Mesendoderm (in vitro differentiated cells): ENCODE data around the gene PSMG4.

ENCODE experiments used
- DNase-seq: peaks from one replicate; pipeline ENCODE4 v3.0.0; 2013
- H2AK5ac ChIP-seq: 2 replicates; pipeline ENCODE4 v1.6.1; 2013; ENCODE audit warnings: low read length, inconsistent platforms
- H2BK120ac ChIP-seq: 2 replicates; pipeline ENCODE4 v1.6.1; 2013; ENCODE audit warnings: low read depth, mild to moderate bottlenecking, low read length, moderate library complexity, mixed read lengths
- H2BK15ac ChIP-seq: replicated peaks from 2 replicates; pipeline ENCODE4 v1.6.1; 2013; ENCODE audit warnings: low read depth, mild to moderate bottlenecking, moderate library complexity
- H2BK5ac ChIP-seq: 2 replicates; pipeline ENCODE4 v1.6.1; 2013; ENCODE audit warnings: low read length, inconsistent platforms
- H3K18ac ChIP-seq: 2 replicates; pipeline ENCODE4 v1.6.1; 2013; ENCODE audit warnings: mild to moderate bottlenecking, low read length, mixed read lengths
- H3K23ac ChIP-seq: one replicate; pipeline ENCODE4 v1.6.1; 2013; ENCODE audit warnings: low read length
- H3K27ac ChIP-seq: 2 replicates; pipeline ENCODE4 v1.5.1; 2013; ENCODE audit warnings: low read depth, mild to moderate bottlenecking, inconsistent platforms, low read length, moderate library complexity
- H3K27me3 ChIP-seq: 2 replicates; pipeline ENCODE4 v1.6.1; 2013; ENCODE audit warnings: low read length, control low read depth, mild to moderate bottlenecking, inconsistent platforms; ENCODE audit not compliant: insufficient read depth, poor library complexity
- H3K36me3 ChIP-seq: 2 replicates; pipeline ENCODE4 v1.6.1; 2013; ENCODE audit warnings: low read length, inconsistent platforms; ENCODE audit not compliant: control insufficient read depth, insufficient read depth
- H3K4ac ChIP-seq: one replicate; pipeline ENCODE4 v1.6.1; 2013; ENCODE audit warnings: low read depth, mild to moderate bottlenecking, low read length, moderate library complexity
- H3K4me1 ChIP-seq: 2 replicates; pipeline ENCODE4 v1.6.1; 2013; ENCODE audit warnings: low read depth, low read length, inconsistent platforms; ENCODE audit not compliant: control insufficient read depth
- H3K4me2 ChIP-seq: 2 replicates; pipeline ENCODE4 v1.6.1; 2013; ENCODE audit warnings: low read length
- H3K4me3 ChIP-seq: 2 replicates; pipeline ENCODE4 v1.5.1; 2013; ENCODE audit warnings: mild to moderate bottlenecking, low read length
- H3K56ac ChIP-seq: one replicate; pipeline ENCODE4 v1.6.1; 2013; ENCODE audit warnings: low read length
- H3K79me1 ChIP-seq: 2 replicates; pipeline ENCODE4 v1.6.1; 2013; ENCODE audit warnings: low read length, inconsistent platforms
- H3K79me2 ChIP-seq: 2 replicates; pipeline ENCODE4 v1.6.1; 2013; ENCODE audit warnings: mild to moderate bottlenecking, low read length; ENCODE audit not compliant: control insufficient read depth, insufficient read depth
- H3K9ac ChIP-seq: 2 replicates; pipeline ENCODE4 v1.6.1; 2013; ENCODE audit warnings: low read length, inconsistent platforms
- H4K5ac ChIP-seq: one replicate; pipeline ENCODE4 v1.6.1; 2013; ENCODE audit warnings: low read length
- H4K8ac ChIP-seq: one replicate; pipeline ENCODE4 v1.6.1; 2013; ENCODE audit warnings: low read depth, mild to moderate bottlenecking, control low read depth, low read length, moderate library complexity
- WGBS: extraction: QIAGEN DNeasy Blood & Tissue Kit; methylation state at CpG from one replicate; pipeline ENCODE4 v1.1.7; 2013; ENCODE audit warnings: low lambda C conversion rate, missing lambda C conversion rate; ENCODE audit not compliant: insufficient coverage; ENCODE audit errors: extremely low coverage; 5-methylcytosine and 5-hydroxymethylcytosine counted together

Gene PSMG4

GRCh38 chr6:3263096-3263495 lies 4.3 kb downstream of the PSMG4 start:
- no peak for DNase-seq
- no peak overlapping the region for H3K9ac ChIP-seq
- H3K79me2 ChIP-seq, result peaks cover 64% of the 10 kb centered on the region

GRCh38 chr6:3264356-3264755 lies 5.6 kb downstream of the PSMG4 start:
- no peak overlapping the region for H3K23ac ChIP-seq

More at GRCh38 chr6:3263096-3263495, 4.3 kb downstream of the PSMG4 start:
- H4K5ac ChIP-seq, result no peak overlapping the region
- H3K79me1 ChIP-seq, result peaks cover 23% of the 10 kb centered on the region
- H3K4me3 ChIP-seq, result no peak overlapping the region
- no peak overlapping the region for H3K23ac ChIP-seq
- no peak overlapping the region for H2BK15ac ChIP-seq
- H2BK5ac ChIP-seq, result no peak overlapping the region
- no peaks in the 10 kb centered on the region for H3K27me3 ChIP-seq
- H3K18ac ChIP-seq, result no peak overlapping the region
- H4K8ac ChIP-seq, result no peak overlapping the region
- H3K4me1 ChIP-seq, result peaks cover 3% of the 10 kb centered on the region
- H3K36me3 ChIP-seq, result peaks cover 3% of the 10 kb centered on the region
- no peak overlapping the region for H3K27ac ChIP-seq
- H3K4me2 ChIP-seq, result no peak overlapping the region
- no peak overlapping the region for H2BK120ac ChIP-seq
- no CpG with 5 or more reads among the region's 6 CpGs for WGBS
- no peak overlapping the region for H2AK5ac ChIP-seq
- no peak overlapping the region for H3K56ac ChIP-seq
- no peak overlapping the region for H3K4ac ChIP-seq

GRCh38 chr6:3265671-3266070 lies 6.9 kb downstream of the PSMG4 start:
- Histone ChIP-seq H3K4me2 (no peak overlapping the region), H3K79me1 (peaks cover 28% of the 10 kb centered on the region), H3K4me3 (no peak overlapping the region), H2BK120ac (no peak overlapping the region), H3K56ac (no peak overlapping the region), H3K23ac (no peak overlapping the region), H3K27me3 (no peaks in the 10 kb centered on the region), H3K36me3 (peaks cover 3% of the 10 kb centered on the region), H3K4ac (no peak overlapping the region), H2BK5ac (no peak overlapping the region), H3K27ac (no peak overlapping the region), H2BK15ac (no peak overlapping the region), H4K8ac (no peak overlapping the region), H4K5ac (no peak overlapping the region), H3K4me1 (peaks cover under 1% of the 10 kb centered on the region), H3K79me2 (peaks cover 48% of the 10 kb centered on the region), H3K18ac (no peak overlapping the region), H3K9ac (no peak overlapping the region), H2AK5ac (no peak overlapping the region)
- no peak for DNase-seq
- WGBS, result no CpG with 5 or more reads among the region's 9 CpGs

More at GRCh38 chr6:3264356-3264755, 5.6 kb downstream of the PSMG4 start:
- H3K4ac ChIP-seq, result no peak overlapping the region
- H3K9ac ChIP-seq, result no peak overlapping the region
- no peak overlapping the region for H3K18ac ChIP-seq
- H2BK5ac ChIP-seq, result no peak overlapping the region
- H3K79me1 ChIP-seq, result peaks cover 27% of the 10 kb centered on the region
- no peak overlapping the region for H2AK5ac ChIP-seq
- no peak overlapping the region for H3K4me2 ChIP-seq
- H2BK15ac ChIP-seq, result no peak overlapping the region
- H3K4me1 ChIP-seq, result peaks cover 3% of the 10 kb centered on the region
- H3K36me3 ChIP-seq, result peaks cover 3% of the 10 kb centered on the region
- H4K8ac ChIP-seq, result no peak overlapping the region
- H3K56ac ChIP-seq, result no peak overlapping the region
- H3K27ac ChIP-seq, result no peak overlapping the region
- no CpG with 5 or more reads among the region's 3 CpGs for WGBS
- H2BK120ac ChIP-seq, result no peak overlapping the region
- no peak overlapping the region for H4K5ac ChIP-seq
- peaks cover 59% of the 10 kb centered on the region for H3K79me2 ChIP-seq
- no peak overlapping the region for H3K4me3 ChIP-seq
- no peaks in the 10 kb centered on the region for H3K27me3 ChIP-seq
- DNase-seq, result no peak

GRCh38 chr6:3266170-3266569 lies 7.4 kb downstream of the PSMG4 start:
- H4K5ac ChIP-seq, result no peak overlapping the region
- DNase-seq, result no peak
- H3K4ac ChIP-seq, result no peak overlapping the region
- no peaks in the 10 kb centered on the region for H3K4me1 ChIP-seq
- no peak overlapping the region for H3K23ac ChIP-seq
- WGBS, result no CpG with 5 or more reads among the region's 9 CpGs
- peaks cover 43% of the 10 kb centered on the region for H3K79me2 ChIP-seq
- H3K36me3 ChIP-seq, result peaks cover 5% of the 10 kb centered on the region
- no peaks in the 10 kb centered on the region for H3K27me3 ChIP-seq
- H4K8ac ChIP-seq, result no peak overlapping the region
- H3K4me2 ChIP-seq, result no peak overlapping the region
- H2AK5ac ChIP-seq, result no peak overlapping the region
- no peak overlapping the region for H3K27ac ChIP-seq
- no peak overlapping the region for H2BK15ac ChIP-seq
- H3K4me3 ChIP-seq, result no peak overlapping the region
- no peak overlapping the region for H2BK5ac ChIP-seq
- H3K18ac ChIP-seq, result no peak overlapping the region
- H3K79me1 ChIP-seq, result peaks cover 30% of the 10 kb centered on the region
- no peak overlapping the region for H3K56ac ChIP-seq
- no peak overlapping the region for H2BK120ac ChIP-seq
- H3K9ac ChIP-seq, result no peak overlapping the region

- H3K18ac ChIP-seq, result no peak overlapping the region
- H3K23ac ChIP-seq, result no peak overlapping the region
- no CpG with 5 or more reads among the region's 5 CpGs for WGBS
- no peak overlapping the region for H2BK15ac ChIP-seq
- H3K56ac ChIP-seq, result no peak overlapping the region
- no peaks in the 10 kb centered on the region for H3K27me3 ChIP-seq
- H4K5ac ChIP-seq, result no peak overlapping the region
- no peak overlapping the region for H2AK5ac ChIP-seq
- H3K79me1 ChIP-seq, result peaks cover 36% of the 10 kb centered on the region
- peaks cover 33% of the 10 kb centered on the region for H3K79me2 ChIP-seq
- no peak overlapping the region for H3K4me3 ChIP-seq
- H3K4ac ChIP-seq, result no peak overlapping the region
- no peak overlapping the region for H2BK120ac ChIP-seq
- no peaks in the 10 kb centered on the region for H3K4me1 ChIP-seq
- H2BK5ac ChIP-seq, result no peak overlapping the region
- no peak overlapping the region for H4K8ac ChIP-seq
- peaks cover 9% of the 10 kb centered on the region for H3K36me3 ChIP-seq
- H3K4me2 ChIP-seq, result no peak overlapping the region
- no peak overlapping the region for H3K9ac ChIP-seq
- no peak for DNase-seq
- no peak overlapping the region for H3K27ac ChIP-seq
Measured at GRCh38 chr6:3267162-3267561, 8.4 kb downstream of the PSMG4 start.

GRCh38 chr6:3268680-3269079 lies 9.9 kb downstream of the PSMG4 start:
- DNase-seq, result no peak

More at GRCh38 chr6:3268680-3269079, 9.9 kb downstream of the PSMG4 start:
- Histone ChIP-seq H4K5ac (no peak overlapping the region), H2AK5ac (no peak overlapping the region), H3K4me3 (no peak overlapping the region), H3K79me2 (peaks cover 20% of the 10 kb centered on the region), H4K8ac (no peak overlapping the region), H3K23ac (no peak overlapping the region), H3K27ac (no peak overlapping the region), H2BK15ac (no peak overlapping the region), H3K9ac (no peak overlapping the region), H3K36me3 (peaks cover 7% of the 10 kb centered on the region), H3K4me2 (no peak overlapping the region), H3K18ac (no peak overlapping the region), H3K27me3 (no peaks in the 10 kb centered on the region), H2BK5ac (no peak overlapping the region), H3K4me1 (no peaks in the 10 kb centered on the region), H2BK120ac (no peak overlapping the region), H3K56ac (no peak overlapping the region), H3K79me1 (peaks cover 29% of the 10 kb centered on the region), H3K4ac (no peak overlapping the region)
- WGBS, result no CpG with 5 or more reads among the region's 11 CpGs
